Measurements from ENCODE around the gene VAV2.

The VAV2 gene

GRCh38 chr9:133888048-133888808 lies 103.9 kb downstream of the VAV2 start:
- no peak for DNase-seq

- DNase-seq = no peak
Observed at GRCh38 chr9:133887540-133888047, 104.5 kb downstream of the VAV2 start.

DNA sequence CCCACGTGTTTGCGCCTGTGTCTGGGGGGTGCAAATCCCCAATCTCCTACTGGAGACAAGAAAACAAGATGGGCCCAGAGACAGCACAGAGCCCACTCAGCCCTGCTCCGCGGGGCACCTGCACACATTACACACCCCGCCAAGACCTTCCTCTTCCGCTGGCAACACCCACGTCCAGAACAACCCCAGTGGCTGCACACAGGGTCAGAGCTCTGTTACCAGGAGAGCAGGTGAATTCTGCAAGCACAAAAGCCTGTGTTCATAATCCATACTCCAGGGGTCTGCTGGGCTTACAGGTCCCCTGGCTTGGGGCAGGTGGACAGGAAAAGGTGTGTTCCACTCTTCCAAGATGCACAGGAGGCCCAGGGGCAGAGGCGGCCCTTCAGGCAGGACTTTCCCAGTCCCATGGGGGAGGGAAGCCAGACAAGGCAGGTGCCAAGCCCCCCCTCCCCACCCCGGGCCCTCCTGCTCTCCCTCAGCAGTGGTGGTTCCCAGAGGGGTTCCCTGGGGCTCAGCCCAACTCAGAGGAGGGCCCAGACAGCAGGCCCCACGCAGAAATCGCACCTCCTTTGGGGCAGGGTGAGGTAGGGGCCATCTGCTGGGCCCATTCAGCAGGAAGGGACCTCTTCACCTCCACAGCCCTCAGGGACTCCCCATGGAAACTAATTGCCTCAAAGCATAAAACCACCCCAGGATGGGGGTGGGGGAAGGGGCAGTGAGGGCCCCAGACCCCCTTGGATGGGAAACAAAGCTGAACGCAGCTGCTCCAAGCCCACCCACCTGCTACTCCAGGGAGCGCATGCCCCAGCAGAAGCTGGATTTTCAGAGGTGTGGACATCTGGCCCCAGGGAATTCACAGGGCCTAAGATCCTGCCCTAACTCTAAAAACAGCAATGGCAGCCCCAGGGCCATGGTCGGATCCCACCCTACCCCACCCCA lies 105.3 kb downstream of the VAV2 start:
- no peak for DNase-seq

GRCh38 chr9:133884907-133885744 lies 107.0 kb downstream of the VAV2 start:
- no peak for DNase-seq

GRCh38 chr9:133882849-133883755 lies 109.0 kb downstream of the VAV2 start:
- no peak for DNase-seq

DNA sequence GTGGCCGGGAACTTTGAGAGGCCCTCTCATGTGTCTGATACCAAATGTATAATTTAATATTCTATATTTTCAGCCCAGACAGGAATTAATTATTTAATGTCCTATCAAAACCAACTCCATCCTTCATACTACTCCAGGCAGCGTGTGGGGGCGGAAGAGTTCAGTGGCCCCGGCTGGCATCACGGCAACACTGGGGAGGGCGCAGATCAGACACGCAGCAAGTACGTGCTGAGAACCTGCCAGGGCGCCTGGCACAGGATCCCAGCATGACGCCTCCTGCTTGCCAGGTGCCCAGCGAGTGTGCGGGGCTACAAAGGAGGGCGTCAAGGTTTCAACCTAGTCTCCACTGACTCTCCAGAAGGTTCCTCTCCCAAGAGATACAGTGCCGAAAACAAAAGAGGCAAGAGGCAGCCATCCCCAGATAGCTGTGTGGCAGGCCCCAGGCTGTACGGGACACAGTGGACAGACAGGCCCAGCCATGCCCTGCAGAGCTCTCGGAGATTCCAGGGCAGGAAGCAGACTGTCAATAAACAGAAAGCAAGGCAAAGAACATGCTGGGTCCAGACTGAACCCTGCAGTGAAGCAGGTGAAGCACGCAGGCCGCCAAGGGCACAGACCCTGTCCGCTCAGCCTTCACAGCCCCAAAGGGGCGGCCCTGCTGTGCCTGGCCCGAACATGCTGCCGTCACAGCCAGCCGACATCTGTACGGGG lies 110.3 kb downstream of the VAV2 start:
- DNase-seq = no peak

DNA sequence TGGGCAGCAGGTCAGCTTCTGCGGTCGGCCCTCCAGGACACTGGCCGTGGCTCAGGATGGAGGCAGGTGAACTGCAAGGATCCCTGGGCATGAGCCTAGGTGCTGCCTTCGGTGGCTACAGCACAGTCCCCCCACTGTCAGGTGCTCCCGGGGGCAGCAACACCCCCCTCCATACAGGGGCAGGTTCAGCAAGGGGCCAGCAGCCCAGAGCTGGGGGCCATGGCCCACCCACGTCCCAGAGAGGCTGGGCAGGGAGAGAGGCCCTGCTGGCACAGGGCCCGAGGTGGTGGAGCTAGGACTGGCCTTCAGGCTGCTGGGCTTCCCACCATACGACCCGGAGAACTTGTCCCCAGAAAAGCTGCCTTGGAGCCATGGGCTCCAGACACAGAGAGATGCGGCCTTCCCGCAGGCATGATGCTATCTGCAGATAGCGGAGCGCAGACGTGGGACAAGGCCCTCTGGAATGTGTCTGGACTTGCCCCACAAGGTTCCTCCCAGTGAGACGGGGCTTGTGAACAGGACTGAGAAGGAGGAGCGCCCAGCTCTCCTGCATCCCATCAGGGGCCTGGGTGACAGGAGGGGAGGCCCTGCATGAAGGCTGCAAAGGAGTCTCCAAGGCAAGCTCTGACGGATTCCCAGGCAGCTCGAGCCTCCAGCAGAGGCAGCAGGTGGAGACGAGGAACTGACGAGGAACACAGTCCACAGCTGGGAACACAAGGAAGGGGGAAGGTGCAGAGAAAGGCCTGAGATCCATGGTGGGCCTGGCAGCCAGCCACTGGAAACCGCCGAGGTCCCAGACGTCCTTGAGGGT lies 111.1 kb downstream of the VAV2 start:
- no peak for DNase-seq

DNA sequence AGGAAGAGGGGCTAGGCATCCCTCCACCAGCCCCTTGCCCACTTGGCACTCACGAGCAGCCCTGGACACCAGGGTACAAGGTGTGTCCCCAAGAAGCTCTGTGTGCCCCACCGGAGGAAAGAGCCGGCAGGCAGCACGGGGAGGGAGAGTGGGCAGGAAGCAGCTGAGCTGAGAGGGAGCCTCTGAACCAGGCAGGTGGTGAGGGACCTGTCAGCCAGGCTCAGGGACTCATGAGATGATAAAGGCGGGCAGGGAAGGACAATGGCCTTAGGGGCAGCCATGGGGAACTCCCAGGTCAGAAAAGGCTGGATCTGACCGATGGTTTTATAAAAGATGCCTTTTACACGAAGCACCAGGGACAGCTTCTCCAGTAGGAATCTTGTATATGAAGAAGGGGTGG lies 112.0 kb downstream of the VAV2 start:
- no peak for DNase-seq

GRCh38 chr9:133879615-133880014 lies 112.5 kb downstream of the VAV2 start:
- DNase-seq = no peak

- DNase-seq = no peak
Observed at GRCh38 chr9:133878402-133878801, 113.7 kb downstream of the VAV2 start.

- DNase-seq = no peak
Observed at GRCh38 chr9:133877967-133878366, 114.2 kb downstream of the VAV2 start.

DNA sequence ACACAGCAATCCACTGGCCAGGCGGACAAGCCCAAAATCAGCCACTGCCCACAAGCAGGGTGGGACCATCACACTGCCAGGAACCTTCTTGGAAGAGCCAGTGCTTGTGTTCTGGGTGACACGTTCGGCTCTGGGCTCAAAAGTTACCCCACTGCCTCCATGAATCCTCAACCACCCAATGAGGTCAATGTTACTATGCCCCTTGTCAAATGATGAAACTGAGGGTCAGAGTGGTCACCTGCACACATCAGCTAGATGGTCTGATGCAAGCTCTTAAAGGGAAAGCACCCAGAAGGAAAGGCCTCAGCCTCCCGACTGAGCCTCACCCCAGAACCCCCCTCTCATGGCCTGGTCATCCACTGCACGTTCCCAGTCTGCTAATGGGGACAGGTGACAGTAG lies 114.8 kb downstream of the VAV2 start:
- DNase-seq = no peak

GRCh38 chr9:133876836-133877235 lies 115.3 kb downstream of the VAV2 start:
- DNase-seq = no peak

DNA sequence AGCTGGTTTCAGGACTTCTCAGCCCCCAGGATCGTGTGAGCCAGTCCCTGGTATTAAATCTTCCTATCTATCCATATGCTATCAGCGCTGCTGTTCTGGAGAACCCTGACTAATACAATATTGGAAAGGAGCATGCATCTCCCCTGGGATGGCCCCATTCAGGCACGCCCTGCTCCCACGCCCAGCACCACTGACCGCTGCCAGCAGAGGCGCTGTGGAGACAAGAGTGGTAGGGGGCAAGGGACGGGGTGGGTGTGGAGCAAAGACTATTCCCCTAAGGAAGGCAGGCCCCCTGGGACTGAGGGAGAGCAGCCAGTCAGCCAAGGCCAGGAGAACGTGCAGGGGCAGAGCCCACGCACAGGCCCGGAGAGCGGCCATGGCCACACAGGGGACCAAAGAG lies 116.0 kb downstream of the VAV2 start:
- DNase-seq = no peak

DNA sequence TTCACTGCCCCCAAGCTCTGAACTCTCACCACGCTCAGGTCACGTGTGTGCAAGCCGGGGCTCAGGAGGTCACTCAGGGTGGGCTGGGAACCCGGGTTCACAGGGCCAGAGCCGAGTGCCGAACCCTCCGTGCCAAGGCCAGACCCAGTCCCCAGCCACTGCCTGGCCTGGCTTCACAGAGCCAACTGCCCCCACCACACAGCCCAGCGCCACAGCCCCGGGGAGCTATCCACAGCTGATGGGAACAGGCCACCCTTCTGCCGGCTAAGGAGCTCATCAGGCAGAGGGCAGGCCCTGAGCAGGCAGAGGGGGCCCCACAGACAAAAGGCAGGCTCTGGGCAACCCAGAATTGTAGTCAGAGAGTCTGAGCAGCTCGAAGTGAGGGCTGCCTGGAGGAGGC lies 117.0 kb downstream of the VAV2 start:
- no peak for DNase-seq

GRCh38 chr9:133874659-133875058 lies 117.5 kb downstream of the VAV2 start:
- DNase-seq = no peak

- DNase-seq = no peak
Observed at GRCh38 chr9:133874060-133874657, 118.0 kb downstream of the VAV2 start.

- DNase-seq = no peak
Observed at GRCh38 chr9:133873461-133873891, 118.6 kb downstream of the VAV2 start.

- no peak for DNase-seq
Observed at GRCh38 chr9:133873009-133873408, 119.1 kb downstream of the VAV2 start.
